DMS114 treated with DMSO at 0.1 percent for 48 hours (cell line): ENCODE data around the gene MMP19.
A peak's percentile ranks its signal among the peaks of the same experiment; 100 is the strongest.
"Not testable (repeated sequence)": the region's sequence is repeated elsewhere in the genome, so short reads cannot be mapped to it uniquely, and the experiment has no call there.

ENCODE experiments used
- DNase-seq: peaks from one replicate; lab custom pipeline; 2025; ENCODE audit not compliant: unreplicated experiment; lab: John Stamatoyannopoulos, UW

The MMP19 gene

DNA sequence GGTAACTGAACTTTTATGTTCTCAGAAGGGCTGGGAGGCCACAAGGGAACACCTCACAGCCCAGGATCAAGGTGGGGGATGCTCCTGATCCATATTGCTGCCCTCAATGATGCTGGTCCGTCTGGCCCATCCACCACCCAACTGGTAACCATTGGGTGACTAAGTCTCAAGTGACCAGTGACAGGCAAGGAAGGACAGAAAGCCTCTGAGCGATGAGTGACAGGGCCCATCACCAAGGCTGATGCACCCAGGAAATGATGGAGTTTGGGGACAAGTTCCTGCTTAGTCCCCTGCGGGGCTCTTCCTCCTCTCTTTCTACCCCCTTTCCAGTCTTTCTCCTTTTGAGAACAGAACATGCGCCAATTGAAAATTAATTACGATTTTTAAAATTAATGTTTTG lies 2.6 kb upstream of the MMP19 start:
- no peak for DNase-seq

DNA sequence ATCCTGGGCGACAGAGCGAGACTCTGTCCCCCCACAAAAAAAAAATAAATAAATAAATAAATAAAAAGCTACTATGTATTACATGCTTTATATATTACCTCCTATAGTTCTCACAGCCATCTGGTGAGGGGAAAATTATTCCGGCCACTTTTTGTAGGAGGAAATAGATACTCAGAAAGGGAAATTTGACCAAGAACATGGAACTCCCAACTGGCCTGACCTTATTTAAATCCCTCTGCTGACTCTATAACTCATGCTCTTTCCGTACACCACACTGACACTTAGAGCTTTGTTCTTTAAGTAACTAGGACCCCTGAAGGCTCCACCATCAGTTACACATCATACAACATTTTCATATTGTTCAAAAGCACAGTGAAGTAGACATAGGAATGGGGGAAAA lies 2.2 kb upstream of the MMP19 start:
- DNase-seq = no peak

DNA sequence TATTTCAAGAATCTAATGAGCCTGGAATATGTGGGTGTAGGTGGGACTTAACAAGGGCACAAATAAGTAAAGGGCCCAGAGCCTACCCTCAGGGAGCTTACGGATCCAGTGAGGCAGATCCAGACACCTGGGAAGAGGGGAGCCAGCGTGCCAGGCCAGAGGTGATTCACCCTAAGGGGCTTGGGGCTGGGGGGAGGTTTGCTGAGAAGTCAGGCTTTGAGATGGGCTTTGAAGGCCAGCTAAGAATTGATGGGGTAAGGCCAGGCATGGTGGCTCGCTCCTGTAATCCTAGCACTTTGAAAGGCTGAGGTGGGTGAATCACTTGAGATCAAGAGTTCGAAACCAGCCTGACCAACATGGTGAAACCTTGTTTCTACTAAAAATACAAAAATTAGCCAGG lies 695 bp upstream of the MMP19 start:
- no peak for DNase-seq

DNA sequence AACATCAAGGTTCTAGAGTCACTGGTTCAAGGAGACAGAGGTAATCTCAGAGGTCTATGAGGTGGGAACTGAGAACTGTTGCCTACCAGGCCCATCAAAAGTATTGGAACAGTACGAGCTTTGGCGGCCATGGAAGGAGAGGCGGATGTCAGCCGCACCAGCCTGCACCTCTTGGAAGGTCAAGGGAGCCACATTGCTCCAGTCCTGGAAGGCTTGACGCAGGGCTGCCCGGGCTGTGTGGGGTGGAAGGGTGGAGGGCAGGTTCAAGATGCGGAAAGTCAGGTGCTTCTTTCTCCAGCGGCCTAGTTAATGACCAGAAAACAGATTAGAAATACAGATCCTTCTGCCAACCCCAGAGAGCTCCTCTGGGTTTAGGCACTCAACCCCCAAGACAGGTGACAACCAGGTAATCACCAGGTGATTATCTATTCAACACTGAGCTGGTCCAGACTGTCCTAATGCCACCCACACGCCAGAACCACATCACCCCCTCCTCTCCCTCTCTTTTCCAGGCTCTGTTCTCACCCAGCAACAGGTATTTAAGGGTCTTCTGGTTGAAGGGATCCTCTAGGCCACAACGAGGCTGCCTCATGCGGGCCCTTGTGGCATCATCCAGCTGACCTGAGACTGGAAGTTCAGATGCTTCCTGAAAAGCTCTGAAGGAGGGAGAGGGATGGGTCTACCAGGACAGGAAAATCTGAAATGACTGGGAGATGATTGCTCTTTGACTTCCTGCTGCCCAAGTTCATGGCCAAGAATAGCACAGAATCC lies 2.0 kb downstream of the MMP19 start:
- no peak for DNase-seq

DNA sequence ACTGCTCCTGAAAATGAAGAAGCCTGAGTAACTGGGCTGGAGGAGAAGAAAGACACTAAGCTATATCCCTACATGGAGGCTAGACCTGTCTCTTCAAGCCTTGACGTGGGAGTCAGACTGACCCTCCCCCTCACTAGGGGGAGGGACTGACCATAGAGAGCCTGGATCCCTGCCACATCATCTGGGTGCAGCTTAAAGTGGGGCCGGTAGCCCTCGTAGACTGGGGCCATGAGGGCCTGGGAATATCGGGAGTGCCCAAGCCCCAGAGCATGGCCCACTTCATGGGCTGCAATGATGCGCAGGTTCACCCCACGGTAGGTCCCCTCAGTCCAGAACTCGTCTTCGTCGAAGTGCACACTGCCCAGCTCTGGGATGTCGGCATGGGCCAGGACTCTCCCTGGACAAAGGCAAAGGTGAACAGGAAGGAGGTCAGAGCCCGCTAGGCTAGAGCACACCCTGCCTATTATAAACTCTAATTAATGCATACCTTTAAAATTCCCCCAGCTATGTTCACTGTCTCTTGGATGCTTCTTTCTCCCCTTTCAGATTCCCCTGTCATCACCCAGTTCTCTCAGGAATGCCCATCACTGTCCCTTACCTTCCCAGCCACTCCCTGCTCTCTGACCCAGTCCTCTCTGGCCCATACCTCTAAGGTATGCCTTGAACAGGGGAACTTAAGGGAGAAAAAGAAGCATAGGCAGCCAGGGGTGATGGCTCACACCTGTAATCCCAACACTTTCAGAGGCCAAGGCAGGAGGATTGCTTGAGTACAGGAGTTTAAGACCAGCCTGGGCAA lies 3.2 kb downstream of the MMP19 start:
- no peak for DNase-seq

DNA sequence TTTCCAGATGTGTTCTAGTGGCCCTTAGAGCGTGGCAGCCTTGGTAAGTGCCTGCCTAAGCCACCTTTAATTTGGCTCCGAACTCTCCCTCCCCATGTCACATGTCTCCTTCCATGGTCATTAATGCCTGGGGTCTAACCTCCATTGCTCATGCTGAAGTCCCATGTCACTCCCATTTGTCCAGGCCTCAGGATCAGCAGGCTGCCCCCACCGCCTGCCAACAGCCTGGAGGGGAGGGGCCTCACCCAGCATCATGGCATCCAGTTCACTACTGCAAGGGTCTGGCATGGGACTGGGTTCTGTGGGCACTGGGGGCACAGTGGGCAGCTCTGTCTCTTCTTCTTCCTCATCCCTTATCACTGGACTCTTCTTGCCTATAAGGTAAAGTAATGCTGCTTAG lies 4.4 kb downstream of the MMP19 start:
- no peak for DNase-seq

DNA sequence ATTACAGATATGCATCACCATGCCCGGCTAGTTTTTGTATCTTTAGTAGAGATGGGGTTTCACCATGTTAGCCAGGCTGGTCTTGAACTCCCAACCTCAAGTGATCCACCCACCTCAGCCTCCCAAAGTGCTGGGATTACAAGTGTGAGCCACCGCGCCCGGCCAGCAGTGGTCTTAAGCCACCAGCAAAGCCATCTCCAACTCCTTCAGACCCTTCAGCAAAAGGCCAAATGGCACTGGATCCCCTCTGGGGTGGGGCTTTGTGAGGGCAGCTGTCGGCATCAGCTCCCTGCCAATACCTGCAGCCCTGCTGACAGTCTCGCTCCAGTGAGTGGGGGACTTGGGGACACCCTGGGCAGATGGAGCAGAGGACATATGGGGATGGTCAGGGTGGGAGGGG lies 8.3 kb downstream of the MMP19 start:
- DNase-seq = not testable (repeated sequence)

DNA sequence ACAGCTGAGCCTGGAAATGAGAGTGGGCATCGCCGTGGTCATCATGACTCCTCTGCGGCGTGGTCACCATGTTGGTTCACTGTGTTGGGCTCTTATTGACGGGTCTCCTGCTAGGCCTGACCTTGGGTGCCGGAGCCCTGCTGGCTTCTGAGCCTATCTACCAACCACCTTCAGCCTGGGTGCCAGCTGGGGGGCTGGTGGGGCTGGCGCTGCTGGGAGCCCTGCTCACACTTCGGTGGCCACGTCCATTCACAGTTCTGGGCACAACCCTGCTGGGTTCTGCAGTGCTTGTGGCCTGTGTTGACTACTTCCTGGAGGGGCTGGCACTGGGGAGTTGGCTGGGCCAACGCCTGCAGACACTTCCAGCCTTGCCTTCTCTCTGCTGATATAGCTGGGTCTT lies 9.7 kb downstream of the MMP19 start:
- no peak for DNase-seq

DNA sequence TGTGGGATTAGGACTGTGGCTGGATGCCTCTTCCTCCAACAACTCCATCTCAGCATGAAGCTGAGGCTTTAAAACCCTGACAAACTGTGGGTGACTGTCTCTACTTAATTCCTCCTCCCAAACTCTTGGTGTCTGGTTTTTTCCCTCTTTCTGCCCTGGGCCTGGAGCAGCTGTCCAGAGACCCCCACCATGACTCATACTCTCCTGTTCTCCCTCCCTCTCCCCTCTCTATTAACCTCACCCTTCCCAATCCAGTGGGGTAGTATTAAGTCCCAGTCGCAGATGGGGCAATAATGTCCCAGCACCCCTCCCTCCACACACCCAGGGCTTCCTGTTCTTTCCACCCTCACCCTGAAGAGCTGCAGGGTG lies 11.3 kb downstream of the MMP19 start:
- no peak for DNase-seq

DNA sequence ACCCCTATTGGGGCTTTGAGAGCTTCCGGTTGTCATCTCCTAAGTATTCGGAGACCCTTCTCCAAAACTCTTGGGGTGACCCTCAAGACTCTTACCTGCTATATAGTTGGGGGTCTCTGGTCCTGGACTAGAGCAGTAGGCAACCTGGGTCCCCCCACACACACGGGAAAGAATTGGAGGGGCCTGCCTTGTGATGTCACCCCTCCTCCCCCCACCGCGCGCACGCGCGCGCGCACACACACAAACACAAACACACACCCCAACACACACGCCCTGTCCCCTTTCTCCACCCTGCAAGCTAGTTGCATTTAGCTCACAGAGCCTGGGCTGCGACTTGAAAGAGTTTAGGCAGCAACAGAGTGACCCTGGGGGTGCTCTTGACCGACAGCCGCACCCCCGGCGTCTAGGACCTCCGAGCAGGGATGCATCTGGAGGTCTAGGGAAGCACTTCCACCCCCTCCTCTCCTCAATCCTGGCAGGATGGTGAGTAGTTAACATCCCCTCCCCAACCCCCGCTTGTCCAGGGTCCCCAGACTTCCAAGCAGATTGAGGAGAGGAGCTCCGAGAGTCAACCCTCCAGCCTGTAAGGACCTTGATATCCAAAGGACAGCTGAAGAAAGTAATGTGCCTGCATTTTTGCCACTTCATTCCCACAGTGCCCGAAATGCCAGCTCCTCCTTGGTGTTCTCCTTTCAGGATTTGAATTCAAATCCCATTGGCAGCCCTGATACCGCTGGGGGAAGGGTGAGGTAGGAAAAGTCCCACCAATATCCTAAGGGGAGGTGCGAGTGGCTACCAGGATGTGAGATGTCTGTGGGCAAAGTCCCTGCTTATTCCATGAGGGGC lies 11.9 kb downstream of the MMP19 start:
- no peak for DNase-seq

DNA sequence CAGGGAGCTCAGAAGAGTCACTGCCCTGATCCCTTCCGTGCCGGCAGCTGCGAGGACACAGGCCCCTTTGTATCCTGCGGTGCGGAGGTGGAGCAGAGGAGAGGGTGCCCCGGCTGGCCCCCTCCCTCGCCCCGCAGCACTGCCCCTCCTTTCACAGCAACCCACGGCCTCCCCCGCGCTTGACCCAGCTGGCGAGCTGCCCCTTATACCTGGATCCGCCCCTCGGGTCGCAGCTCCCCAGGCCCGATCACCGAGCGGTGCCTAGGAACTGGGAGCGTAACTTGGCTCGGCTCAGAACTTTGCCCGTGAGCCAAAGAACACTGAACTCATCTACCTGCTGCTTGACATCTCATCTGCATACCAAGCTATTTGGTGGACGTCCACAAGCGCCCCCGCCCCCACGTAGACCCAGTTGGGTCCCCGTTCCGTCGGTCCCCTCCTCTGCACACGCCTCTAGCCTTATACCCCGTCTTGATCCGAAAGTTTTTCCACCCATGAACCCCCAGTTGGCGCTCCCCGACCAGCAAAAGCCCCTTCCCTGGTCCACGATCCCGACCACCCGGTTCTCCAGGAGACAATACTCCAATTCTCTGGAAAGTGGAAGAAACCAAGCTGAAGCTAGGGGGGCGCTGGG lies 12.7 kb downstream of the MMP19 start:
- DNase-seq = no peak

DNA sequence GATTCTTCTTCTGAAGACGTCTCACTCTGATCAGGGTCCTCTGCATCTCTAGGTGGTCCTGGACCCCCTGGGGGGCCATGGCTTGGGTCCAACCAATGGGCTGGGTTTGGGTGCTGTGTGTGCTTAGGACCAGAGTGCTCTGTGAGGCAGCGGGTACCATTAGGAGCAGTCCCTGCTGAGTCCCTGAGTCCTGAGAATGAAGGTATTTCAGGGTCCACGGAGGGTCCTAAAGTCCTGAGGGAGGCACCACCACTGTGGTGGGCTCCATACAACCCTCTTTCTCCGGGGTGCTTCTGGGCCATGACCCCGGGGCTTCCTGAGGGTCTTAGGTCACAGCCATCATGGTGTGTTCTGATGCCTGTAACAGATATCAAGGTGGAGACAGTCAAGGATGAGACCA lies 14.4 kb downstream of the MMP19 start:
- no peak for DNase-seq

DNA sequence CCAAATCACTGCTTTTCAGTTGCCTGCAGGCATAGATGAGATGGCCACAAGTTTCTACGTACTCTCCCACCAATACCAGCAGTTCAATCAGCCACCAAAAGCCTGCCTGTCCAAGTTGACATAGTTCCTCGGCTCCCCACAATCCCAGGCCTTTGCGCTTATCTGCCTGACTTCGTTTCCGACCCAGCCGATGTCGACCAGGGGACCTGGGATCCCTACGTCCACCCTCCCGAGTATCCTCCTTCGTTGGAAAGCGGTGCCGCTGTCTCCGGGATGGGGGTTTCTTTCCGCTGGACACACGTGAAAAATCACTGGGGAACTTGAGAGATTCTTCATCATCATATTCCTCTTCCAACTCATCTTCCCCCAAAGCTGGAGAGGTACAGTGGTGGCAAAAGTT lies 14.9 kb downstream of the MMP19 start:
- DNase-seq = no peak

DNA sequence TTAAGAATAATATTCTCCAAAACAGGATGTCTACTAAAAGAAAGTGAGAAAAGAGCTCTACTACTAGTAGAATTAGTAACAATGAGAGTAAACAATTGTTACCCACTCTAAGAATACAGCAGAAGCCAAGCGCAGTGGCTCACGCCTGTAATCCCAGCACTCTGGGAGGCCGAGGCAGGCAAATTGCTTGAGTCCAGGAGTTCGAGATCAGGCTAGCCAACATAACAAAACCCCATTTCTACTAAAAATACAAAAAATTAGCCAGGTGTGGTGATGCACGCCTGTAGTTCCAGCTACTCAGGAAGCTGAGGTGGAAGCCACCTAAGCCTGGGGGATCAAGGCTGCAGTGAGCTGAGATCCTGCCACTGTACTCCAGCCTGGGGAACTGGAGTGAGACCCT lies 18.0 kb downstream of the MMP19 start:
- no peak for DNase-seq

DNA sequence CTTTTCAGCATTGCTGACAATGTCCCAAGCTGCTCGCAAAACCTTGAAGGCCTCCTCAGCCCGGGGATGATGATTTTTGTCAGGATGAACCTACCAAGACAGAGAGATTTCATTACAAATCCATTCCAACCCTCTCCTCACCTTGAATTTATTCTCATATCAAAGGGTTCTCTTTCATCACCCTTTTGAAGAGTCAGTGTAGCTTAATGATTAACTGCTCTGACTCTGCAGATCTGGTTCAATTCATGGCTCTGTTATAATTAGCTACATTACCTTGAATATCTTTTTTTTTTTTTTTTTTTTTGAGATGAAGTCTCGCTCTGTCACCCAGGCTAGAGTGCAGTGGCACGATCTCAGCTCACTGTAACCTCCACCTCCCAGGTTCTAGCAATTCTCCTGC lies 19.3 kb downstream of the MMP19 start:
- no peak for DNase-seq

DNA sequence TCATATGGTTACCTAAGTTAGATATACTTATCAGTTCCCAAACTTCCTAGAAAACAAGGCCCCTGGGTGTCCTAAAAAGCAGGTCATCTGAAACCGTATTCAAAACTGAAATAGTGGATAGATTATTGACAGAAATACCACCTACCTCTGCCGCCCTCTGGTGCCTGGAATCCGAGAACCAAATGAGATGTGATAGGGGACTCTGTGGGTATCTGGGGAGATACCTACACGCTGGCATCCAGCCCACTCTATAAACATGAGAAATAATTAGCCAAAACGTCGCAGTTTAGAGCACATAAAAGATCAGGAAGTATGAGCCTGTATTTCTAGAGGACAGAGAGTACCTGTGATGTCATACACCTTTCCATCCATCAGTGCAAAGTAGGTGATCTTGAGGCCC lies 20.5 kb downstream of the MMP19 start:
- no peak for DNase-seq

DNA sequence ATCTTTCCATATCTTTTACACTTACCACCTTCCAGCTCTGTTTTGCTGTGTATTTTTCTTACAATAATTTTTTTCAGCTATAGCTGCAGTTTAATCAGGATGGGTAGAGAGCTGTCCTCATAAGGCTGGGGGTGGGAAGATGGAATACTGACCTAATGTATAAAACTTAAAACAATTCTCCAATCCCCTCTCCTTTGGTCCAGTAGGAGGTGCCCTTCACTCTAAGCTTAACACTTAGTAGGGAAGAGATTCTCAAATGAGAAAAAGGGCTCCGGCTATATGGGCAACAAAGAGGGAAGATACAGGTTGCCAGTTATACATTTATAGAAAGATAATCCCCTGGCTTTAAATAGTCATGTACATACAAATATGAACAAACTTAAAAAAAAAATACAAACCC lies 22.1 kb downstream of the MMP19 start:
- peak; percentile 42 for DNase-seq

DNA sequence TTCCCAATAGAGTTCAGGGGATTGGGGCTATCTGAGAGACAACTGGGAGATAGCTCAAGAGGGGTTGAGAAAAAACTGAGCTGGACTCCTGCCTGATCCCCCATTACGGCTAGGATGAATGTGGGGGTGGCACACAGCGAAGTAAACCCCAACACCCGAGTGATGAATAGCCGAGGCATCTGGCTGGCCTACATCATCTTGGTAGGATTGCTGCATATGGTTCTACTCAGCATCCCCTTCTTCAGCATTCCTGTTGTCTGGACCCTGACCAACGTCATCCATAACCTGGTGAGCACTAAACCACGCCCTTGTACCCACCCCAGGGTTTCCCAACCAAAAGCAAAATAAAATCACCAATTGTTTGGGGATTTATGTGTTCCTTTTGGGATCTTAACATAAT lies 23.9 kb downstream of the MMP19 start:
- DNase-seq = no peak

DNA sequence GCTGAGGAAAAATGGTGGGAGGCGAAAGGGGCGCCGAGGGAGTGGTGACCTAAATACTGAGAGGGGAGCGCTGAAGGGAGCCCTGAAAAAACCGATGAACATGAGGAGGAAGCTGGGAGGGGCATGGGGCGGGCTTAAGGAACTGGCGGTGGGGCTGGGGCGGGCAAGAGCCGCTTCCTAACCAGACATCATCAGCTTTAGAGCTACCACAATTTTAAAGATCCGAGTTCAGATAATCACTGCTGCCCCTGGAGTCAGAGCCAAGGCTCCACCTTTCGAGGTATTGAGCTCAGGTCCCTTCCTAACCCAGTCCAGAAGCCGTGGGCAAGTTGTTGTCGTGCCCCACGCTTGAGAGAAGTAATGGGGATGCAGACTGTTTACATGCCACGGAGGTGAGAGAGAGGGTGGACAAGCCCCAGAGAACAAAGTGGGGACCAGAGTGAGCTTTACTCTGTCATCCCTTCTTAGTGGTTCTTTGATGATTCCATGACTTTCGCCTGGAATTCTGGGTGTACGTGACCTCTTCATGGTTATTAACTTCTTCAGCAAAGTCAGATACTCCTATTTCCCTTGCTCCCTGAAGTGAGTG lies 24.5 kb downstream of the MMP19 start:
- DNase-seq = peak; percentile 86

DNA sequence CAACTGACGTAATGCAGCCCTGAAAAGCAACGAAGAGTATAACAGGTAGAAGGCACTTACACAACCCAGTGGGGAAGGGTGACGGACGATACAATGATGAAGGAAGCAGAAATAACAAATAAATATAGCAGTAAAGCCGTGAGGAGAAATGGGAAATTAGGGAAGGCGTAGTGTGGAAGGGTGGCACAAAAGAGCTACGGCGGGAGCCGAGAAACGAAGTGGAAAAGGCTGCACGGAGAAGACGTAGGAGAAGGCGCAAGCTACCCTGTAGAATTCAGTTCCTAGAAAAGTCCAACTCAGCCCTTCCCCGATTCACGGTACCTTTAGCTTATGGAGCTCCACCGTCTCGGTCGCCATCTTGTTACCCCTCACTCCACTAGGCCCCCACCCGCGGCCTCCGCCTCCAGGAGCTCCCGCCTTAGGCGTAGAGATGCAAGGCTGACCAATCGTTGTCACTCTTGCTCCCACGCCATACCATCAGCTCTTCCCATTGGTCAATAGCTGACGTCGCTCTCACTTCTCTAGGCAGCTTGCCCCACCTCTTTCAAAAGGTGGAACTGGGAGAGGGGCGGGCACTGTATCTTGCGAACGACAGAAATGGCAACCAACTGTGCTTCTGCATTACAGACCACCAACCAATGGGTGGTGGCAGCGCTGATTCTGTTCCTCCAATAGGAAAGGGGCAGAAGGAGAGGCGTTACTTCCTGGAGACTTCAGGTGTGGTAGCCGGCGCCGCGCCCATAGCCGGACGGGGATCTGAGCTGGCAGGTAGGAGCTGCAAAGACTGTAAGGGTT lies 25.2 kb downstream of the MMP19 start, which contains the start of the genes ORMDL2 and SARNP:
Gene ORMDL2 (plus strand): TSS at position 697 of the 795 bp plus-strand sequence. CDS start 959 bp downstream, outside the sequence.
Gene SARNP (minus strand): TSS at position 380 of the 795 bp plus-strand sequence. CDS start 23 bp downstream, at position 357.
- DNase-seq = peak; percentile 100
